PC-3 (cell line): Measurements from ENCODE around the gene CERS1.

Experiments
- EZH2 ChIP-seq: fragments of 300-600 bp; sonication (generic); IDR thresholded peaks from one replicate; pipeline ENCODE4 v1.6.1; 2017; ENCODE audit warnings: antibody characterized with exemption, mild to moderate bottlenecking, low read length; ENCODE audit not compliant: unreplicated experiment
- TF ChIP-seq, protein P1 (sequence below): fragments of 300-600 bp; sonication (generic); conservative IDR thresholded peaks from 2 replicates; pipeline ENCODE4 v1.5.1; 2017; ENCODE audit warnings: antibody characterized with exemption, low read depth, mild to moderate bottlenecking, low read length

DNA sequence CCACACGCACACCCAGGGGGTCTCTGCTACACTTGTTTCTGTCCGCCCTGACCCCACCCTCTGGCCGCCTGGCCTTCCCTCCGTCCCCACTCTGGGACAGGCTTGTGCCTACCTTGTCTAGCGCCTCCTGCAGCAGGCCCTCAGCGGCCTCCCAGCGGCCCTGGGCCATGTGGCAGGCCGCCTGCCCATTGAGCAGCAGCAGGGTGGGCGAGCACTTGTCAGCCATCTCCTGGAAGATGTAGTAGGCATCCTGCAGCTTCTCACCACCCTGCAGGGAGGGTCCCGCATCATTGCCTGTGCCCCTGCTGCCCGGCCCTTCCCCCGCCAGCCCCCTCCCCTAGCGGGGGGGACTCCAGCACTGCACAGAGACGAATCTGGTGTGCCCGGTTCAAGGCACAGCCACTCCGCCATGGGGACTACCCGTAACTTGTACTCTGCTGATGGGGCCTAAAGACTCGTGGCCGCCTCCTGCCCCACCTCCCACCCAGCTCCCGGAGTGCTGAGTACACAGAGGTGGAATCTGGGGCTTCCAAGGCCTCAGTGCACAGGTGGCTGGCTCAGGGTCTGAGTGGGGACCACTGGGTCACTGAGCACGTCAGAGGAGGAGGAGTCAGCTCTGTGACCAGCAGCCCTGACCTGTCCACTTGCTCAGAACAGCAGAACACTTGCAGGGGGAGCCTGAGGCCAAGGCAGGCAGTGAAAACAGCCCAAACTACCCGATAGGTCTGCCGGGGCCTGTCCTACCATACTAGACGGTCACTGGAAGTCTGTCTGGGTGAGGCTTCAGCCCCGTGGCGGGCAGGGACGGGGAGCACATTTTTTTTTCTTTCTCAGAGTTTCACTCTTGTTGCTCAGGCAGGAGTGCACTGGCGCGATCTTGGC lies 7.4 kb upstream of the CERS1 start:
- TF ChIP-seq, protein P1, sequence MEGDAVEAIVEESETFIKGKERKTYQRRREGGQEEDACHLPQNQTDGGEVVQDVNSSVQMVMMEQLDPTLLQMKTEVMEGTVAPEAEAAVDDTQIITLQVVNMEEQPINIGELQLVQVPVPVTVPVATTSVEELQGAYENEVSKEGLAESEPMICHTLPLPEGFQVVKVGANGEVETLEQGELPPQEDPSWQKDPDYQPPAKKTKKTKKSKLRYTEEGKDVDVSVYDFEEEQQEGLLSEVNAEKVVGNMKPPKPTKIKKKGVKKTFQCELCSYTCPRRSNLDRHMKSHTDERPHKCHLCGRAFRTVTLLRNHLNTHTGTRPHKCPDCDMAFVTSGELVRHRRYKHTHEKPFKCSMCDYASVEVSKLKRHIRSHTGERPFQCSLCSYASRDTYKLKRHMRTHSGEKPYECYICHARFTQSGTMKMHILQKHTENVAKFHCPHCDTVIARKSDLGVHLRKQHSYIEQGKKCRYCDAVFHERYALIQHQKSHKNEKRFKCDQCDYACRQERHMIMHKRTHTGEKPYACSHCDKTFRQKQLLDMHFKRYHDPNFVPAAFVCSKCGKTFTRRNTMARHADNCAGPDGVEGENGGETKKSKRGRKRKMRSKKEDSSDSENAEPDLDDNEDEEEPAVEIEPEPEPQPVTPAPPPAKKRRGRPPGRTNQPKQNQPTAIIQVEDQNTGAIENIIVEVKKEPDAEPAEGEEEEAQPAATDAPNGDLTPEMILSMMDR, result no peak
- no peak for TF ChIP-seq EZH2
